Amniotic stem cell (primary cell): Measurements from ENCODE around the gene SLC16A10.
"Not testable (repeated sequence)": the region's sequence is repeated elsewhere in the genome, so short reads cannot be mapped to it uniquely, and the experiment has no call there.

Source experiments
- DNase-seq: peaks from one replicate; lab custom pipeline; 2025; lab: John Stamatoyannopoulos, UW

Gene SLC16A10

GRCh38 chr6:111219785-111220184 is 132.5 kb downstream of the SLC16A10 start:
- DNase-seq, result no peak

DNA sequence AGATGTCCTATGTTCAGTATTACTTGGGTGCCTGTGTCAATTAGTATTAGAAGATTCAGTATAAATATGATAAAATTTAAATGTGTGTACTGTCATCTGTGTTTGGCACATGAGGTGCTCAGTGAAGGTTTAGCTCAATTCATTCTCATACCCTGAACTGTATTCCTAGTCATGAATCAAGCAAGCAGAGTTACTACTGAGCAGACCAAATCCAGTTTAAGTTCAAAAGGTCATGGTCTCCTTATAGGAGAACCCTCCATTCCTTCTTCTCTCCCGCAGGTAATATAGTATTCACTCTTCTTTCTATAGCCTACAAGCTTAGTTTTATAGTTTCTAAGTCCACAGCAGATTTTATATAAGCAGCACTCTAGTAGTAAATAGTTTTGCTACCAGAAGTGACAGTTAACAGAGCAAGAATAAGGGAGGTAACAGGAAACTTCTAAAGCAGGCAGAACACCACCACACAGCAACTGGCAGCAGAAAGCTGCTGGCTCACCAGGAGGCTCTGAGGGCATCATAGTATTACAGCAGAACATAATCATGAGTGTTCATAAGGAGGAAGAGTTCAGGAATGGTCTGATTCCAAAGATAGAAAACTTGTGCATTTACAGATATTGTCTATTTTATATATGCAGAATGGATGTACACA is 133.2 kb downstream of the SLC16A10 start:
- DNase-seq, result no peak

- DNase-seq, result no peak
Observed at GRCh38 chr6:111221804-111222203, 134.5 kb downstream of the SLC16A10 start.

DNA sequence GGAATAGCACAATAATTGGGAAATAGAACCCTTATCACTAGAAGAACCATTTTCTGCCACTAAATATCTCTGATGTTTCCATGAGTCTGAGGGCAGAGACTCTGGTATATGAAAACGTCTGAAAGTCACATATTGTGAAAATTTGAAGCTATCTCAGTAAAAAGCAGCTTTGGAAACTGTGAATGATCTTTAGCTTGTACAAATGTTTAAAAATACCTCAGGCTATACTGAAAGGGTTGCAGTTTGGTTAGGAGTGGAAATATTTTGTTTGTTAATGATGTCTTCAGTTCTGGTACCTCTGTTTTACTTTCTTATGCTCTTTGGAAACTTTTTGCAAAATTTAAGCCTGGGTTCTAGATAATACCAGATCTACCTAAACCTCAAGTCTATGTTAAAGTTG is 135.0 kb downstream of the SLC16A10 start:
- no peak for DNase-seq

GRCh38 chr6:111228094-111228493 is 140.8 kb downstream of the SLC16A10 start:
- no peak for DNase-seq

GRCh38 chr6:111230351-111231089 is 143.2 kb downstream of the SLC16A10 start:
- no peak for DNase-seq

DNA sequence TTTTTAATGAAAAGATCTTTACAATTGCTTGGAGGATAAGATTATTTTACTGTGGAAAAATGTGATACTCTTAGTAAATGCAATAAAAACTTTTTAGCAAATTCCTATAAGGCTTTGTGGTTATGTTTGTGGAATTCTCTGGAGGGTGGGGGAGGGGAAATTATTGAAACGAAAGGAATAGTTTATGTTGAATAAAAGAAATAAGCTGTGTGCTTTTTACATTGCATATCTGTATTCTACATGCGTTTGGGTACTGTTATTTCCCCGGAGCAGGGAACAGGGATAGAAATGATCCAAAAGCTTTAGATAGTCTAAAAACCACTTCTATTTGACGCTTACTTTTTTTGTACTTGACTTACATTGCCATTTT is 143.8 kb downstream of the SLC16A10 start:
- no peak for DNase-seq

DNA sequence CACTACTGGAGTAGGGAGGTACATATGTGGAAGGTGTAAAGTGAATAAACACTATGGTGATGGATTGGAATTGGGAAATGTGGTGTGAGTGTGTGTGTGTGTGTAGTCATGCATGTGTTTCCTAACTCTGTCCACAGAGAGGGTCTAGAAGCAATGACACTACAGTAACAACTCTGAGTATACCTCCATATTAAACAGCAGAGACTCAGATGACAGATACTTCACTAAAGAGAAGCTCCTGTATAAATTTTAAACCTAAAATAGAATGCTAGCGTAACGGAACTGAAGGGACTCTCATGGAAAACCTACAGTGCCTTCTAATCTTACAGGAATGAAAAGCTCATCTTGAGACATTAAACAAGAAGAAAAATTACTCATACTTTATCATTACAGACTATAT is 150.5 kb downstream of the SLC16A10 start:
- no peak for DNase-seq

DNA sequence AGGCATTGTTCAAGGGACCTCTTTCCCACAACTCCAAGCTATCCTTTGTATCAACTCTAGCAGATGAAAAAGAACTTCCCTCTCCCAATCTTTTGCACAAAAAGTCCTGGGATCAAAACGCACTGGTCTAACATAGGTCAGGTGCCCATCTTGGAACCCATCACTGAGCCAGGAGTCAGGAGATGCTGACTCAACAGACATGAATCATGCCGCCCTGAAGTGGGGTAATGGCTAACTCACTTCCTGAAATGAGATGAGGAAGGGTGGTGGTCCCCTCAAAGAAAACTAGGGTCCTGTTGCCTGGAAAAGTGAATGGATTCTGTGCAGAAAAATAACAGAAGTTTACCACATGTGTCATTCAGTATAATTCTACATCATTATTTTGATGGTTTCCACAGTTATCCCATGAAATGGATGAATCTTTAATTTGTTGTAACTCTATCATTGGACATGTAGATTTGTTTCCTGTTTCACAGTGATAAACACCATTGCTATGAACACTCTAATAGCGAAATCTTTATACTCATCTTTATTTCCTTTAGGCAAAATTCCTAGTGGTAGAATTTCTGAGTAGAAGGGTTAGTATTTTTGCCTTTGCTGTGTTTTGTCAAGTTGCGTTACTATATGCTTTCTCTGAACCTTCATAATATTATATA is 151.3 kb downstream of the SLC16A10 start:
- no peak for DNase-seq

DNA sequence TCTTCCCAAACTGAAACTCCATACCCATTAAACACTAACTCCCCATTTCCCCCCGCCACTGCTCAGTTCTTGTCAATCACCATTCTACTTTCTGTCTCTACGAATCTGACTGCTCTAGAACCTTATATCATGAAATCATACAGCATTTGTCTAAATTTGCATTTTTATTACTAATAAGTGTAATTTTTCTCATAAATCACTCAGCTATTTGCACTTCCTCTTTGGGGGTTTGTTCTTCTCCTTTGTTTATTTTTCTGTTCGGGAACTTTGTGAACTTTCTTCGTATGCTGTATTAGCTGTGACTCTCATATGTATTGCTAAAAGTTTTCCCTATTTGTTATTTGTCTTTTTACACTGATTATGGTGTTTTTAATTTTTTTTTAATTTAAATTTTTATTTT is 152.2 kb downstream of the SLC16A10 start:
- no peak for DNase-seq

DNA sequence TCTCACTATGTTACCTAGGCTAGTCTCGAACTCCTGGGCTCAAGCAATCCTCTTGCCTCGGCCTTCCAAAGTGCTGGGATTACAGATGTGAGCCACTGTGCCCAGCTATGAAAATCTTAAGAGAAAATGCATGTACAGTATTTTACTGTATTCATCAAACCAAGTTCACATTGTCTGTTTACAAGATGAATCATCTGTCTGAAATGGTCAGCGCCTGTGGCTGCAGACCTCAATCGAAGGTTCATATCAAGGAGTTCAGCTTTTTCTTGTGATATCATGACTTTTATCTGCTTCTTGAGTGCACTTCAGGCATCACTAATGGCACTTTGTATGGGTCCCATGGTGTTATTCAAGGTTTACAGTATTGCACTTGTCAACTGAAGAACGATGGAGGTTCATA is 155.1 kb downstream of the SLC16A10 start:
- DNase-seq, result no peak

- no peak for DNase-seq
Observed at GRCh38 chr6:111243095-111243494, 155.8 kb downstream of the SLC16A10 start.

DNA sequence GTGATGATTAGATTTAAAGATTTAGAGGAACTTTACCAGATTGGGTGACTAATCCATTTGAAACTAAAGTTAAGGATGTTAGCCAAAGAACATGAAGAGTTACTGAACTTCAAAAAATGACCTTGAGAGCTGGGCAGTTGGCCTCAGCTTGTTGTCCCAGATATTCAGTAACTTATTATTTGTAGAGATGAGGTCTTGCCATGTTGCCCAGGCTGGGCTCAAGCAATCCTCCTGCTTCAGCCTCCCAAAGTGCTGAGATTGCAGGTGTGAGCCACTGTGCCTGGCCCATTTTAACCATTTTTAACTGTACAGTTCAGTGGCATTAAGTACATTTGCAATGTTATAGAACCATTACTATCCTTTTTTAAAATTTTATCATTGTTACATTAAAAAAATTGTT is 161.5 kb downstream of the SLC16A10 start:
- DNase-seq, result no peak

- no peak for DNase-seq
Observed at GRCh38 chr6:111250791-111251354, 163.6 kb downstream of the SLC16A10 start.

- DNase-seq, result no peak
Observed at GRCh38 chr6:111252726-111253125, 165.4 kb downstream of the SLC16A10 start.

DNA sequence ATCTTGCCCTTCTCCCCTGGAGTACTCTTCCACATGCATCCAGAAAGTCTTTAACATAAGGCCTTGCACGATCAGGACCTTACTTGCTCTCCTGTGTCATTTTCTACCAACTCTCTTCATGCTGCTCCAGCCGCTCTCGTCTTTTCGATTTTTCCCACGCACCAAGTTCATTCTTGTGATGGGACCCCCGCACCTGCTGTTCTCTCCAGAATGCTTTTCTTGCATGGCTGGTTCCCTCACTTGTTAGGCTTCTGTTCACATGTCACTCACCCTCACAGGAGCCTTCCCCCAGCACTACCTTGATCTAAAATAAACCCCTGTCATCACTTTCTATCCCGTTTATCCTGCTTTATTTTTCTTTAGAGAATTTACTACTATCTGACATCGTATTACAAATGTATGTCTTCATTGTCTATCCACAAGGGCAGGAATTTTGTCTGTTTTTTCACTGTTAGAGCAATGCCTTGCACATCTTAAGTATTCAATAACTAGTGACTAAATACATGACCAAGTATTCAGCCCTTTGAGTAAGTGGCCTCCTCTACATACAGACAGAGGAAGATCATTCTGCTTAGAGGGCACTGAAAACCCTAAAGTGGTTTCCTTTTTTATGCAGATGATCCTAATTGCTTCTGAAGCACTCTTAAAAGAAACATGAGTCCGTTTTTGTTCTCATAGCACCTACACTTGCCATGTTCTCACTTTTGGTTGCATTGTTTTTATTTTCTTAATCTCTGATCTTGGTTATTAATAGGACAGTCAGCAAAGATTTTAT is 166.9 kb downstream of the SLC16A10 start:
- DNase-seq, result no peak

GRCh38 chr6:111254779-111255166 is 167.5 kb downstream of the SLC16A10 start:
- DNase-seq, result no peak

GRCh38 chr6:111255838-111256237 is 168.5 kb downstream of the SLC16A10 start:
- DNase-seq, result not testable (repeated sequence)

- no peak for DNase-seq
Observed at GRCh38 chr6:111256646-111257045, 169.3 kb downstream of the SLC16A10 start.

DNA sequence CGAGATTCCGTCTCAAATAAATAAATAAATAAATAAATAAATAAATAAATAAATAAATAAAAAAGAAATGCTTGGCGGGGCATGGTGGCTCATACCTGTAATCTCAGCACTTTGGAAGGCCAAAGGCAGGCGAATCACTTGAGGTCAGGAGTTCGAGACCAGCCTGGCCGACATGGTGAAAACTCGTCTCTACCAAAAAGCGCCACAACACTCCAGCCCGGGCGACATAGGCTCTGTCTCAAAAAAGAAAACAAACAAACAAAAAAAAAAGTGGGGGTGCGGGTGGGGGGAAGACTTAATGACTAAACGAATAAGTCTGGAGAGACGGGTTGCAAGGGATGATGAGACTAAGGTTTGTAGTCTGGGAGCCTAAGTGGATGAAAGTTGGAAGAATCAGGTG is 170.7 kb downstream of the SLC16A10 start:
- DNase-seq, result no peak

GRCh38 chr6:111258615-111259088 is 171.3 kb downstream of the SLC16A10 start:
- DNase-seq, result no peak
